ENCODE measurements around the gene SNX32. TPM values are rescaled to one million over a fixed set of nuclear protein-coding genes. Genes with fewer than 3 reads are reported as not detected.

The SNX32 gene
- total and polyA plus RNA-seq, 9 of the 15 experiments (the other 6 are each of a cell fraction or from before 2014, with no cell fraction given): 0.03 TPM; not detected in 7

DNA sequence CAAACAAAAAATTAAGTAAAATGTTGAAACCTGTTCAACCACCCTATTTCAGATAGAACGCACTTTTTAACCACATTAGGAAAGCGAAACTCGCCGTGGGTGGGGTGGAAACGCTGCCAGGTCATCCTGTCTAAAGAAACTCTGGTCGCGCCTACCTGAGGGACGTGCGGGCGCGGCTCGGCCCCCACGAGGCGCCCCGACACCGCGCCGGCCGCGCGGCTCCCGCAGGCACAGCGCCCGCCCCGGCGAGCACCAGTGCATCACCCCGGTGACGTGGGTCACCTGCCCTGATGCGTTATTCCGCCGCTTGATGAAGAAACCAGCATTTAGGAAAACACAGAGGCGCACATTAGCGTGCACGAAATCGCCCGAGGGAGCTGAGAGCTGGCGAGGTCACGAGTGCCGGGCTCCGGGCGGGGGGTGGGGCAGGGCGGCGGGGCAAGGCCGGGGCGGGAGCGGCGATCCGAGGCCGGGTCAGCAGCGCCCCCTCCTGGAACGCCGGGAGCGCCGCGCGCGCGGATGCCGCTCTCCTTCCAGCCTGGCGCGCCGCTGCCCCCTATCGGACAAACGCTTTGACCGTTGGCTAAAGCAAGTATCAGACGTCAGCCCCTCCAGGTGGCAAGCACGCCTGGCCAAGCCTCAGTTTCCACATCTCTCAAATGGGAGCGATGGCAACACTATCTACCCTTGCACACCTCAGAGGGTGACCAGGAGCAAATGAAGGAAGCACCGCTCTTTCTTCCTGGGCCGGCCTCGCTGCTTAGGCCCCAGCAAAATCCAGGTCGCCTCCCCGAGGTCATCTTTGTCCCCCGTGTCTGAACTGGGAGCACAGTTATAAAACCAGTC is 15.7 kb upstream of the SNX32 start (continued):
- TF ChIP-seq, protein P1, sequence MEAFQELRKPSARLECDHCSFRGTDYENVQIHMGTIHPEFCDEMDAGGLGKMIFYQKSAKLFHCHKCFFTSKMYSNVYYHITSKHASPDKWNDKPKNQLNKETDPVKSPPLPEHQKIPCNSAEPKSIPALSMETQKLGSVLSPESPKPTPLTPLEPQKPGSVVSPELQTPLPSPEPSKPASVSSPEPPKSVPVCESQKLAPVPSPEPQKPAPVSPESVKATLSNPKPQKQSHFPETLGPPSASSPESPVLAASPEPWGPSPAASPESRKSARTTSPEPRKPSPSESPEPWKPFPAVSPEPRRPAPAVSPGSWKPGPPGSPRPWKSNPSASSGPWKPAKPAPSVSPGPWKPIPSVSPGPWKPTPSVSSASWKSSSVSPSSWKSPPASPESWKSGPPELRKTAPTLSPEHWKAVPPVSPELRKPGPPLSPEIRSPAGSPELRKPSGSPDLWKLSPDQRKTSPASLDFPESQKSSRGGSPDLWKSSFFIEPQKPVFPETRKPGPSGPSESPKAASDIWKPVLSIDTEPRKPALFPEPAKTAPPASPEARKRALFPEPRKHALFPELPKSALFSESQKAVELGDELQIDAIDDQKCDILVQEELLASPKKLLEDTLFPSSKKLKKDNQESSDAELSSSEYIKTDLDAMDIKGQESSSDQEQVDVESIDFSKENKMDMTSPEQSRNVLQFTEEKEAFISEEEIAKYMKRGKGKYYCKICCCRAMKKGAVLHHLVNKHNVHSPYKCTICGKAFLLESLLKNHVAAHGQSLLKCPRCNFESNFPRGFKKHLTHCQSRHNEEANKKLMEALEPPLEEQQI (IDR thresholded peaks at IDR 0.05): no peak
- TF ChIP-seq ETV1 (tag; conservative IDR thresholded peaks at IDR 0.05; ENCODE audit: low read depth) (no peak), ZNF655 (CRISPR knock-in tag; IDR thresholded peaks at IDR 0.05) (no peak), KDM4B (IDR thresholded peaks at IDR 0.05; ENCODE audit: borderline replicate concordance in 2 of 2, low read depth in 1 of 2) (no peak), FOXJ2 (tag; IDR thresholded peaks at IDR 0.05) (no peak), HCFC1 (IDR thresholded peaks at IDR 0.05; ENCODE audit: low read depth, low read length) (no peak), ZBED1 (IDR thresholded peaks at IDR 0.05) (no peak), JUNB (CRISPR knock-in tag; conservative IDR thresholded peaks at IDR 0.05) (no peak), NFATC3 (IDR thresholded peaks at IDR 0.05) (no peak), CCNT2 (IDR thresholded peaks at IDR 0.05; ENCODE audit: borderline replicate concordance, extremely low read depth, insufficient read length, low read depth, low read length) (peak; percentile 83), HDAC2 (IDR thresholded peaks at IDR 0.05) (peak; percentile 88), BCOR (IDR thresholded peaks at IDR 0.05) (peak; percentile 96), ZNF57 (CRISPR knock-in tag; IDR thresholded peaks at IDR 0.05) (no peak), ZNF165 (CRISPR knock-in tag; IDR thresholded peaks at IDR 0.05; ENCODE audit: borderline replicate concordance) (no peak), ZBTB7A (IDR thresholded peaks at IDR 0.05; ENCODE audit: borderline replicate concordance, control insufficient read depth, low read depth, low read length) (peak; percentile 51; the same call in 1 of the 2 replicates), U2AF2 (optimal IDR thresholded peaks at IDR 0.05; ENCODE audit: low read depth, low read length) (no peak), POLR3A (IDR thresholded peaks at IDR 0.05; ENCODE audit: borderline replicate concordance, extremely low read depth, insufficient read depth, insufficient read length) (no peak), ARHGAP35 (IDR thresholded peaks at IDR 0.05; ENCODE audit: partially characterized antibody) (no peak), ETS2 (tag; IDR thresholded peaks at IDR 0.05; ENCODE audit: borderline replicate concordance, poor library complexity, severe bottlenecking) (no peak)
- TF ChIP-seq, protein P2, sequence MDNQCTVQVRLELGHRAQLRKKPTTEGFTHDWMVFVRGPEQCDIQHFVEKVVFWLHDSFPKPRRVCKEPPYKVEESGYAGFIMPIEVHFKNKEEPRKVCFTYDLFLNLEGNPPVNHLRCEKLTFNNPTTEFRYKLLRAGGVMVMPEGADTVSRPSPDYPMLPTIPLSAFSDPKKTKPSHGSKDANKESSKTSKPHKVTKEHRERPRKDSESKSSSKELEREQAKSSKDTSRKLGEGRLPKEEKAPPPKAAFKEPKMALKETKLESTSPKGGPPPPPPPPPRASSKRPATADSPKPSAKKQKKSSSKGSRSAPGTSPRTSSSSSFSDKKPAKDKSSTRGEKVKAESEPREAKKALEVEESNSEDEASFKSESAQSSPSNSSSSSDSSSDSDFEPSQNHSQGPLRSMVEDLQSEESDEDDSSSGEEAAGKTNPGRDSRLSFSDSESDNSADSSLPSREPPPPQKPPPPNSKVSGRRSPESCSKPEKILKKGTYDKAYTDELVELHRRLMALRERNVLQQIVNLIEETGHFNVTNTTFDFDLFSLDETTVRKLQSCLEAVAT (IDR thresholded peaks at IDR 0.05): peak in 1 of 2 experiments; percentile 47; a peak in 1 of 4 replicates
- TF ChIP-seq, protein P3, sequence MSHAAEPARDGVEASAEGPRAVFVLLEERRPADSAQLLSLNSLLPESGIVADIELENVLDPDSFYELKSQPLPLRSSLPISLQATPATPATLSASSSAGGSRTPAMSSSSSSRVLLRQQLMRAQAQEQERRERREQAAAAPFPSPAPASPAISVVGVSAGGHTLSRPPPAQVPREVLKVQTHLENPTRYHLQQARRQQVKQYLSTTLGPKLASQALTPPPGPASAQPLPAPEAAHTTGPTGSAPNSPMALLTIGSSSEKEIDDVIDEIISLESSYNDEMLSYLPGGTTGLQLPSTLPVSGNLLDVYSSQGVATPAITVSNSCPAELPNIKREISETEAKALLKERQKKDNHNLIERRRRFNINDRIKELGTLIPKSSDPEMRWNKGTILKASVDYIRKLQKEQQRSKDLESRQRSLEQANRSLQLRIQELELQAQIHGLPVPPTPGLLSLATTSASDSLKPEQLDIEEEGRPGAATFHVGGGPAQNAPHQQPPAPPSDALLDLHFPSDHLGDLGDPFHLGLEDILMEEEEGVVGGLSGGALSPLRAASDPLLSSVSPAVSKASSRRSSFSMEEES (CRISPR knock-in tag; IDR thresholded peaks at IDR 0.05): no peak
